ENCODE results near the gene KRTAP5-10. TPM values are rescaled to one million over a fixed set of nuclear protein-coding genes. Genes with fewer than 3 reads are reported as not detected.
"Not testable (repeated sequence)": the region's sequence is repeated elsewhere in the genome, so short reads cannot be mapped to it uniquely, and the experiment has no call there.

Gene KRTAP5-10
- total RNA-seq, 1 experiment from 2014 or later = not detected

- DNase-seq (ENCODE audit: low spot score) = peak; percentile 65
Observed at GRCh38 chr11:71566626-71567599, 1.6 kb downstream of the KRTAP5-10 start.

GRCh38 chr11:71567633-71568032, 2.3 kb downstream of the KRTAP5-10 start:
- DNase-seq (ENCODE audit: low spot score); in situ Hi-C loops (cut with HindIII; ENCODE audit: low sequenced_read_pairs): not testable (repeated sequence)

More at GRCh38 chr11:71566626-71567599, 1.6 kb downstream of the KRTAP5-10 start:
- in situ Hi-C loops (cut with HindIII; ENCODE audit: low sequenced_read_pairs) = not testable (repeated sequence)

GRCh38 chr11:71568704-71569349, 3.5 kb downstream of the KRTAP5-10 start:
- DNase-seq (ENCODE audit: low spot score) = no peak
- in situ Hi-C loops (cut with HindIII; ENCODE audit: low sequenced_read_pairs) = no loop called here

DNA sequence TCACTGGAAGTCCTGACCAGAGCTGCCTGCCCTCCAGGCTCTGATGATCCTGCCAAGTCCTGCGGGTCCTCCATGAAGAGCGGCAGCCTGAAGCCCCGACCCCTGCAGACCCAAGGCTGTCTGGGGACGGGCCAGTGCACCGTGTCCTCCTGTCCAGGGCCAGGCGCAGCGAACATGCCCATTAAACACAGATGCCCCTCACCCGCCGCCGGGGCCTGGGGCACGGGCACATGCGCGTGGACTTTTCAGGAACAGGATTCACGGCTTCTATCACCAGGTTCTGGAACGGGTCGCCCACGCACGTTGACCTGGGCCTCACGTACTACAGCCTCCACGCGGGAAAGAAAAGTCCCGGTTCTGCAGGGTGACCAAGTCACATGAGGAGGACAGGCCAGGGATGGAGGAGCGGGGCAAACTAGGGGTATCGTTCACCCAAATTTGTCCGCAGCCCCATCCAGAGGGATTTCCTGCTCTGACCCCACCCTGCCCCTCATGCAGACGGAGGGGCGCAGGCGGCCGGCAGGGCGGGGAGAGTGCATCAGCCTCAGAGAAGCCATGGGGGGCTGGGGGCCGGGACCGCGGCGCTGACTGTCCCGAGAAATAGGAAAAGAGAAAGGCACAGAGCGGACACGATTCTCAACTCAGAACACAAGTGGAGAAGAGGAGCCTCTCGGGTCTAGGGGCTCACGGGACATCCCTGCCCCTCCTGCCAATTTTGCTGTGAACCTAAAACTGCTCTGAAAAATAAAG, 5.9 kb downstream of the KRTAP5-10 start:
- DNase-seq (ENCODE audit: low spot score); in situ Hi-C loops (cut with HindIII; ENCODE audit: low sequenced_read_pairs): not testable (repeated sequence)

DNA sequence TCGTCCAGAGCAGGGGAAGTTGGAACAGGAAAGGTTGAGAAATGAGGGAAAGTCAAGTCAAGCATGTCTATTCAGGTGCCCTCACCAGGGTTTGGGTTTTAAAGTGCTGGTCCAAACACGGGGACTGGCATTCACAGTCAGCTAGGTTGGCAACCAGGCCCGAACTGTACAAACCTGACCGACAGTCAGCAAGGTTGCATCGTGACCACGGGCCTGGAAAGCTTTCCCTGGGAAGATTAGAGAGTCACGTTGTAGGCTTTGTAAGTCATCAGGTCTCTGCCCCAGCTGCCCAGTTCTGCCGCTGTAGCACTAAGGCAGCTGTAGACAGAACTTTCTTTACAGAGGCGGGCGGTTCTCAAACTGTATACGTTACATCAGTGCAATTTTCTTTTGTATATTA, 7.4 kb downstream of the KRTAP5-10 start:
- in situ Hi-C loops (cut with HindIII; ENCODE audit: low sequenced_read_pairs) = no loop called here
- no peak for DNase-seq (ENCODE audit: low spot score)

DNA sequence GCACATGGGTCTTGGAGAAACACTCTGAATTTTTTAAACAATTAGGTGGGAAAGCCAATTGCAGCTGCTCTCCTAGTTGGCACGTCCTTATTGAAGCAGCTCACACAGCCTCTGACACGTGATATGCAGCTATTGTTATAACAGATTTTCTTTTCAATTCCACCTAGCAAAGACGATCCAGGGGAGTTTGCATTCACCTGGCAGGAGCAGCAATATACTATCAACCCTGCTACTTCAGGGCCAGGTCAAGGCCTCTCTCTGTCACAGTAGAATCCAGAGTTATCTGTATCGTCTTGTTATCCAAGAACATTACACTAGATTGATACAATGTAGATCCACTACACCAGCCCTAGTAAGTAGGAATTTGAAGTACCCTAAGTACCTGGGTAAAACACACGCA, 9.1 kb downstream of the KRTAP5-10 start:
- no peak for DNase-seq (ENCODE audit: low spot score)
- in situ Hi-C loops (cut with HindIII; ENCODE audit: low sequenced_read_pairs) = no loop called here

GRCh38 chr11:71575723-71576424, 10.5 kb downstream of the KRTAP5-10 start:
- in situ Hi-C loops (cut with HindIII; ENCODE audit: low sequenced_read_pairs) = no loop called here

GRCh38 chr11:71576688-71577465, 11.5 kb downstream of the KRTAP5-10 start:
- DNase-seq (ENCODE audit: low spot score); in situ Hi-C loops (cut with HindIII; ENCODE audit: low sequenced_read_pairs): not testable (repeated sequence)

More at GRCh38 chr11:71575723-71576424, 10.5 kb downstream of the KRTAP5-10 start:
- no peak for DNase-seq (ENCODE audit: low spot score)

DNA sequence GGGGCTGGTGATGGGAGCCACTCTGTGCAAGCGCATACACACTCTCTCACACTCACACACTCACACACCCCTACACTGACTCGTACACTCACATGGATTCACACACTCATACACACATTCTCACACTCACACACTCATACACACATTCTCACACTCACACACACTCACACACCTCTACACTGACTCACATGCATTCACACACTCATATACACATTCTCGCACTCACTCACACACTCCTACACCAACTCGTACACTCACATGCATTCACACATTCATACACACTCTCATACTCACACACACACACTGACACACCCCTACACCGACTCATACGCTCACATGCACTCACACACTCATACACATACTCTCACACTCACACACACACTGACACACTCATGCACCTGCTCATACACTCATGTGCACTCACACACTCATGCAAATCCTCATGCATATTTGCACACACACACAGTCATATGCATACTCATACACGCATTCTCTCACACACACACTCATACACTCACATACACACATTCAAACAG, 12.2 kb downstream of the KRTAP5-10 start:
- in situ Hi-C loops (cut with HindIII; ENCODE audit: low sequenced_read_pairs) = no loop called here
- DNase-seq (ENCODE audit: low spot score) = no peak

GRCh38 chr11:71579513-71579912, 14.2 kb downstream of the KRTAP5-10 start:
- in situ Hi-C loops (cut with HindIII; ENCODE audit: low sequenced_read_pairs) = not testable (repeated sequence)

DNA sequence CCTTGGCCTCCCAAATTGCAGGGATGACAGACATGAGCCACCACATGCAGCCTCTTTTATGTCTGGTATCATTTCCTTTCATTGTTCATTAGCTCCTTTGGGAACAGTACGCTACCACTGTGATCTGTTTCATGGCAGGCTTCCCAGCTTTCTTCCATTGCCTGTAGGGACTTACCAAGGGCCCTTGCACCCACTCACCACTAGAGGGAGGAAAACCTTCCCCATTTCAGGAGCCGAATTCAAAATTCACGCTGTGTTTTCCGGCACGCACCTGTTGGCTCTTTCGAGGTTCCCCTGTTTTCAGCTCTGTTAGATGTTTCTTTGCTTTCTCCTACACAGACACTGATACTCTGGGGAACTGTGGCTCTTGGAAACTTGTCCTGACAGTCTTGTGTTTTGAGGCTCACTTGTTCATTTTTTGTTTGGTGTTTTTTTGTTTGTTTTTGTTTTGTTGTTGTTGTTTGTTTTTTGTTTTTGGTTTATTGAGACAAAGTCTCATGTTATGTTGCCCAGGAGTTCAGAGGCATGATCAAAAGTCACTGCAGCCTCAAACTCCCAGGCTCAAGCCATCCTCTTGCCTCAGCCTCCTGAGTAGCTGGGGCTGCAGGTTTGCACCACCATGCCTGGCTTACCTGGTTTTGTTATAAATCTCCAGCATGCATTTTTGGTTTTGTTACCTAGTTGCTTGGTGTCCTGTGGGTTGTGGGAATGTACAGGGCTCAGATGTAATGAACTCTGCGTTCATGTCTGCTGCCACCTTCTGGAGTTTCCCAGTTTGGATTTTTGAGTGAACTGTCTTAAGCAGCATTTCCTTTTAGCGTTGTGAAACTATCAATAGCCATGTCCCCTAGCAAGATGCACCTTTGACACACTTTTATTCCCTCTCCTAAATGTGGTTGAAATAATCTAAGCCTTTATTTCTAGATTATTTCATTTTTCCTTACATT, 15.0 kb downstream of the KRTAP5-10 start:
- in situ Hi-C loops (cut with HindIII; ENCODE audit: low sequenced_read_pairs) = no loop called here
- peak; percentile 72 for DNase-seq (ENCODE audit: low spot score)

More at GRCh38 chr11:71579513-71579912, 14.2 kb downstream of the KRTAP5-10 start:
- DNase-seq (ENCODE audit: low spot score) = not testable (repeated sequence)

DNA sequence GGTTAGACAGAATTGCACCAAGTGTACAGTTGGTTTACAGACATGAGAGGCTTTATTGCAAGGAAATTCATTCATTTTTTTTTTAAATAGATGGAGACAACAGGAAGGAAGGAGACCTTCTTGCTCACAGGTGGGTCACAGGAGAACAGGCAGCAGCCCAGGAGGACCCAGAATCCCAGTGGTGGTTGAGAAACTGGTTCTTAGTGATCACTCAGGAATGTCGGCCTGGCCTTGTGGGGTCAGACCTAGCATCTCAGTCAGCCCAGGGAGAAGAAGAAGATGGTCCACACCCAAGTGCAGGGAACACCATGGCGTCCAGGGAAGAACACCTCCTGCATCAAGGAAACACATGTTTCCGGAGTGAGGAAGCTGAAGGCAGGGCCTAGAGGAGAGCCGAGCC, 16.5 kb downstream of the KRTAP5-10 start:
- DNase-seq (ENCODE audit: low spot score) = no peak
- in situ Hi-C loops (cut with HindIII; ENCODE audit: low sequenced_read_pairs) = no loop called here

DNA sequence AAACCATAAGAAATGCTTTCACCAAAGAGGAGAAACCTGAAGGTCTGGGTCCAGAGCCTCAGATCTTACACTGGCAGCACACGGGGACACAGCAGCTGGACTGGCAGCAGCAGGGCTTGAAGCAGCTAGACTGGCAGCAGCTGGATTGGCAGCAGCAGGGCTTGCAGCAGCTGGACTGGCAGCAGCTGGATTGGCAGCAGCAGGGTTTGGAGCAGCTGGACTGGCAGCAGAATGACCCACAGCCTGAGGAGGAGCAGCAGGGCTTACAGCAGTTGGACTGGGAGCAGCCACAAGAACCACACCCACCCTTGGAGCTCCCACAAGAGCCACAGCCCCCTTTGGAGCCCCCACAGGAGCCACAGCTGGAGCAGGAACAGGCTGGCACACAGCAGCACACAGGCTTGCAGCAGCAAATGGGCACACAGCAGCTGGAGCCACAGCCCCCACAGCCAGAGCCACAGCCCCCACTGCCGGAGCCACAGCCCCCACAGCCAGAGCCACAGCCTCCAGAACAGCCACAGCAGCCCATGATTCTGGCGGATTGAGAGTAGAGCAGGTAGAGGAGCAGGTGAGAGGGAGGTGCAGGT, 17.0 kb downstream of the KRTAP5-10 start, which contains the start of gene KRTAP5-11:
Gene KRTAP5-11, minus strand, starts transcription at position 567 of the 587 bp plus-strand sequence. Its CDS starts 38 bp downstream, at position 529.
- DNase-seq (ENCODE audit: low spot score) = no peak
- in situ Hi-C loops (cut with HindIII; ENCODE audit: low sequenced_read_pairs) = no loop called here

DNA sequence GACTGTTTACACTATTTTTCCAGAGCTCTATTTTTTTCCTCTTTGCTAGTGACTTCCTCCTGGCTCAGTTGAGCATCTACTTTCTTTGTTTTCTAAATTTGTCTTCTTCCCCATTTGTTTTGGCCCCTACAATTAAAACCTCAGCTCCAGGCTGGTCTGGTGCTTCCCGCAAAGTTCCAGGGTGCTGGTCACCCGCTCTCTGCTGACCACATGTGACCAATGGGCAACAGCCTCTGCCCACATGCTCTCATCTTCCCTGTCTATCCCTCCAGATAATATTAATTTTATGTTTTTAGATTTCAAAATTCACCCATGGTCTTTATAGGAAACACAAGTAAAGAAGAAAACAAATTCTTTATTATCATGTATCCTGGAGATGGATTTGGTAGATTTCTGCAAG, 17.6 kb downstream of the KRTAP5-10 start:
- DNase-seq (ENCODE audit: low spot score); in situ Hi-C loops (cut with HindIII; ENCODE audit: low sequenced_read_pairs): not testable (repeated sequence)

DNA sequence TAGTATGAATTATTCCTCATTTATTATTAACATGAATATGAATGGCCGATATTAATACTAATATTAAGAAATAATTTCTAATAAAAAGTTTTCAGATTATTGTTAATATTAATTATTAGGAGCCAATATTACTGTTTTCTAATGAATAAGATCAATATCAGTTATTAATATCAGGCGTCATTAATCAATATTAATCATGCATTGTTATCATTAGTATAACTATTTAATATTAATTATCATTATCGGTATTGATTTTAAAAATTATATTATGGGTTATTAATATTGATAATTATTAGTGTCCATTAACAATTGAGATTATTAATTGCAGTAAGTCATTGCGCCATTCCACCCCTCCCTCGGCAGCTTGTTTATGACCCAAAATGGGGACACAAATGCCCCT, 20.3 kb downstream of the KRTAP5-10 start:
- DNase-seq (ENCODE audit: low spot score); in situ Hi-C loops (cut with HindIII; ENCODE audit: low sequenced_read_pairs): not testable (repeated sequence)

- in situ Hi-C loops (cut with HindIII; ENCODE audit: low sequenced_read_pairs) = not testable (repeated sequence)
Observed at GRCh38 chr11:71588314-71588713, 23.0 kb downstream of the KRTAP5-10 start.

More at GRCh38 chr11:71588314-71588713, 23.0 kb downstream of the KRTAP5-10 start:
- not testable (repeated sequence) for DNase-seq (ENCODE audit: low spot score)
